Left lung (tissue), 10 donors: ENCODE measurements around the gene MBD6. TPM values are rescaled to one million over a fixed set of nuclear protein-coding genes. Genes with fewer than 3 reads are reported as not detected.

Experiments used
- ATAC-seq: fragments of 200-7000 bp; cut with Tn5 transposase; one replicate; pipeline ENCODE4 v1.9.1; 2020; ENCODE audit warnings: moderate library complexity
- DNase-seq, 4 donors: peaks; one replicate each; pipeline ENCODE4 v3.0.0-alpha.2; 2013 to 2020
- H3K27ac ChIP-seq, 2 donors: fragments of 200-600 bp; sonication (generic) in 1 of 2; one replicate each; pipeline versions ENCODE4 v1.5.0 to v1.8.0; 2020 to 2021
- H3K27me3 ChIP-seq, 2 donors: fragments of 200-600 bp; sonication (generic) in 1 of 2; one replicate each; pipeline versions ENCODE4 v1.5.0 to v1.8.0; 2020 to 2021
- H3K36me3 ChIP-seq, 2 donors: fragments of 200-600 bp; sonication (generic) in 1 of 2; one replicate each; pipeline versions ENCODE4 v1.5.0 to v1.8.0; 2020 to 2021
- H3K4me1 ChIP-seq, 2 donors: fragments of 200-600 bp; one replicate each; pipeline ENCODE4 v1.8.0; 2021
- H3K4me3 ChIP-seq, 2 donors: fragments of 200-600 bp; sonication (generic) in 1 of 2; one replicate each; pipeline versions ENCODE4 v1.5.0 to v1.8.0; 2020 to 2021; ENCODE audit warnings: mild to moderate bottlenecking in 1 of 2
- H3K9me3 ChIP-seq, 2 donors: fragments of 200-600 bp; sonication (generic) in 1 of 2; one replicate each; pipeline versions ENCODE4 v1.5.0 to v1.8.0; 2020 to 2021
- CTCF ChIP-seq, 2 donors: fragments of 200-600 bp; sonication (generic) in 1 of 2; IDR thresholded peaks; one replicate each; pipeline versions ENCODE4 v1.5.0 to v1.8.0; 2021; ENCODE audit warnings: antibody characterized with exemption in 2 of 2
- intact Hi-C, 2 donors: fragments of 100-400 bp; cut with DNase I; formaldehyde crosslinking; loops; one replicate each; pipeline versions ENCODE4 v1.11.2 to v1.14.2; 2022
- polyA plus RNA-seq, 6 donors: library from polyadenylated mRNA; unstranded; fragments of 120-200 nt; gene quantifications; one replicate each; pipeline ENCODE4 v1.2.1, GENCODE V29; 2013; ENCODE audit not compliant: insufficient read length in 6 of 6
- total RNA-seq, 2 donors: library from RNA; stranded (reverse); fragmentation: NEBNext Ultra II Directional; extraction: Animal tissue kit (Norgen Biotek cat#: 25700); gene quantifications; one replicate each; pipeline ENCODE4 v1.2.1, GENCODE V29; 2021
- donor health status: DM: no; HTN: yes; CAD: no.
- donor health status: DM: no; HTN: no; CAD: no.

MBD6 gene
- total and polyA plus RNA-seq, 8 donors: 61.3 to 111 (median 73.2) TPM

DNA sequence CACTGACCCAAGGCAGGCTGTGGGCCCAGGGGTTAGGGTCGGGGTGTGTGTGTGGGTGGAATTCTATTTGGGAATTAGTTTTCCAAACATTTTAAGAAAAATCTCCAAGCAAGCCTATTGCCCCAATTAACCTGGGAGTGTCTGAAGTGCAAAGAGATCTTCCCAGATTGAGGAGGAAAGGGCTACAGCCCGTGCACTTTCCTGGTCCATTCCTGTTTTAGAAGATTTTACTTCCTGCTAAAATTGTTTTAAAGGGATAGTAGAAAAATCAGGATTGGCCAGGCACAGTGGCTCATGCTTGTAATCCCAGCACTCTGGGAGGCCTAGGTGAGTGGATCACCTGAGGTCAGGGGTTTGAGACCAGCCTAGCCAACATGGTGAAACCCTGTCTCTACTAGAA is 19.1 kb downstream of the MBD6 start:
- peaks cover 0 to 63% of the 10 kb centered on the region in 2 donors for H3K36me3 ChIP-seq
- H3K4me1 ChIP-seq: peaks cover 12 to 35% of the 10 kb centered on the region in 2 donors
- H3K4me3 ChIP-seq: no peak overlapping the region
- TF ChIP-seq CTCF (IDR thresholded peaks at IDR 0.05): no peak
- intact Hi-C loops: no loop called here
- DNase-seq (no peak), ATAC-seq (no peak)
- no peak overlapping the region for H3K27ac ChIP-seq
- no peaks in the 10 kb centered on the region for H3K27me3 ChIP-seq
- H3K9me3 ChIP-seq: no peaks in the 10 kb centered on the region

- H3K27me3 ChIP-seq: peaks cover 0 to 7% of the 10 kb centered on the region in 2 donors
- TF ChIP-seq CTCF (IDR thresholded peaks at IDR 0.05): no peak
- H3K9me3 ChIP-seq: no peaks in the 10 kb centered on the region
- intact Hi-C loops: no loop called here
- DNase-seq (no peak), ATAC-seq (no peak)
- peaks cover 12 to 41% of the 10 kb centered on the region in 2 donors for H3K4me1 ChIP-seq
- H3K27ac ChIP-seq: no peak overlapping the region
- no peak overlapping the region for H3K4me3 ChIP-seq
- H3K36me3 ChIP-seq: peaks cover 0 to 49% of the 10 kb centered on the region in 2 donors
Measured at GRCh38 chr12:57543581-57543980, 21.0 kb downstream of the MBD6 start.

DNA sequence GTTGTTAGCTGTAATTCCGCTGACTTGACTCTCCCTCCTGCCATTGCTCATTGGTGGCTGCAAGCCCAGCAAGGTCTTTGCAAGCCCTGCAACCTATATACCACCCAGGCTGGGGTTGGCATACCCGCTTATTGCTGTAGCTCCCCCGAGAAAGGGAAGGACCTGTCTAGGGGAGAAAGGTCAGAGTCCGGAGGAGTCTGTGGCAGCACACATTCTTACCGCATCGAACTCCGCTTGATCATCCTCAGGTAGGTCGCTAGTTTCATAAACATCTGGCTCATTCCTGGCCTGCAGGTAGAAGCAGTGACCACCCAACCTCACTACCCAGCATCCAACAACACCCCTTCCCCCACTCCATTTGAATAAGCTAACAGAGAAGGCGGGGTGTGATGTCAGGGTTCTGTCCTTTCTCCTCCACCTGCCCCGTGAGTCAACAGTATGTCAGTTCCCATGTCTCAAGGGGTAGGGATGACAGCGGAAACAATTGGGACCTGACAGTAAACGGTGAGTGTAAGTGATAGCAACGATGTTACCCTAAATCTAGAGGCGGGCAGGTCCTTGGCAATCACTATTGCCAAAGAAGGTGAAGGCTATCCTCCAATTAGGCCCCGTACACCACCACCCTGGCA is 23.3 kb downstream of the MBD6 start:
- intact Hi-C loops: no loop called here
- ATAC-seq: peak; percentile 1

DNA sequence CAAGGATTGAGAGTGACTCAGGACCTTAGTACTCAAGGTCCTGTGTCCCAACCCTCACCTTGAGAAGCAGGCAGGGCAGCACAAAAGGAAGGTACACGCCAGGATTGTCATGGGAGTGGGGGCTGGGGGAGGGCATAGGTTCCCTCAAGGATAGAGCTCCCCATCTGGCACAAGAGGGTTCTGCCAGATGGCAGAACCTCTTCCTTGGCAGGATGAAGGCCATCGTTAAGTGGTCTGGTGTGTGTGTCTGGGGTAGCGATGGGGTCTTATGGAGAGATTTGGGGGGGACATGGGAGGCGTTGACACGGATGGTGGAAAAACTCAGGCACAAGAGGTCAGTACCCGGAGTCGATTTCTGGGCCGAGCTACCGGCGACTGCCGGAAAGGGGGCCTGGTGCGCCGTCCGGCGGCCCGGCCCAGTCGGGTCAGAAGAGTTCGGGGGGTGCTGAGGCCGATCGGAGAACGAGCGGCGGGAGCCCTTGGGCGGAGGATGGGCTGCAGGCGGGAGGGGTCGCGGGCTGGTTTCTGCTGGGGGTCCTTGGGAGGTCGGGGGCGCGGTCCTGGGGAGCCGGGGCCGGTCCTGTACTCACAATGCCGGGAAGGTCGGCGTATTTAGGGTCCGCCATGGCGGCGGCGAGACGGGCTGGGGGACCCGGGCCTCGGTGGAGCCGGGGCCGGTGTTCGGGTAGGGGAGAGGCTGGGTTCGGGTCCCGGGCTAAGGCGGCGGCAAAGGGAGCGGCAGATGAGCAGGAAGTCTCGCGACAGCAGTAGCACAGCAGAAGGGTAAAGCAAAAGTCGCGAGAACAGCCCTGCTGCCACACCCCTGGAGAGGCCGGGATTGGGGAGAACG is 24.0 kb downstream of the MBD6 start, which contains the start of gene DCTN2:
DCTN2 (minus strand) TSS at position 755 of the 850 bp plus-strand sequence; CDS start at position 626, 129 bp downstream.
- peak within 1 kb of the TSS; percentile 93 to 95 for H3K4me3 ChIP-seq
- no peaks in the 10 kb centered on the region for H3K9me3 ChIP-seq
- H3K27ac ChIP-seq: peak within 1 kb of the TSS; percentile 65 to 87
- H3K27me3 ChIP-seq: peaks cover 9 to 31% of the 10 kb centered on the region in 2 donors
- DNase-seq: peak; percentile 94 to 97 (median 96)
- ATAC-seq: peak; percentile 98
- TF ChIP-seq CTCF (IDR thresholded peaks at IDR 0.05): no peak
- H3K36me3 ChIP-seq: peaks cover 0 to 21% of the 10 kb centered on the region in 2 donors
- intact Hi-C loops: no loop called here
- H3K4me1 ChIP-seq: peaks cover 16 to 43% of the 10 kb centered on the region in 2 donors

More for the DNA sequence above, 23.3 kb downstream of the MBD6 start:
- DNase-seq: no peak
- no peaks in the 10 kb centered on the region for H3K9me3 ChIP-seq
- H3K27me3 ChIP-seq: peaks cover 9 to 30% of the 10 kb centered on the region in 2 donors
- H3K4me3 ChIP-seq: peak overlapping the region; percentile 93 to 95
- peak overlapping the region in 1 of 2 donors; percentile 87 for H3K27ac ChIP-seq
- peaks cover 16 to 48% of the 10 kb centered on the region in 2 donors for H3K4me1 ChIP-seq
- no peak for TF ChIP-seq CTCF (IDR thresholded peaks at IDR 0.05)
- peaks cover 0 to 28% of the 10 kb centered on the region in 2 donors for H3K36me3 ChIP-seq
